BE2C (cell line): ENCODE data around the gene CD84.
"Not testable (repeated sequence)": the region's sequence is repeated elsewhere in the genome, so short reads cannot be mapped to it uniquely, and the experiment has no call there.

Experiments used
- DNase-seq: peaks from one replicate; pipeline ENCODE4 v3.0.0-alpha.2; 2020
- H3K27me3 ChIP-seq: fragments of 250-450 bp; sonication (Bioruptor Pico); 2 replicates; pipeline ENCODE4 v1.5.1; 2020; ENCODE audit warnings: mild to moderate bottlenecking
- H3K36me3 ChIP-seq: fragments of 250-450 bp; sonication (Bioruptor Pico); 2 replicates; pipeline ENCODE4 v1.5.1; 2020; ENCODE audit warnings: mild to moderate bottlenecking
- H3K4me1 ChIP-seq: fragments of 250-450 bp; sonication (Bioruptor Pico); 2 replicates; pipeline ENCODE4 v1.5.1; 2020
- H3K4me3 ChIP-seq: 2 replicates; pipeline ENCODE4 v1.5.1; 2011; ENCODE audit warnings: low read depth, low read length
- H3K9me3 ChIP-seq: fragments of 250-450 bp; sonication (Bioruptor Pico); 2 replicates; pipeline ENCODE4 v1.5.1; 2020
- TF ChIP-seq, protein P1 (sequence below): IDR thresholded peaks from 2 replicates; pipeline ENCODE4 v1.5.1; 2012; ENCODE audit warnings: mild to moderate bottlenecking, low read depth, low read length

CD84 gene

DNA sequence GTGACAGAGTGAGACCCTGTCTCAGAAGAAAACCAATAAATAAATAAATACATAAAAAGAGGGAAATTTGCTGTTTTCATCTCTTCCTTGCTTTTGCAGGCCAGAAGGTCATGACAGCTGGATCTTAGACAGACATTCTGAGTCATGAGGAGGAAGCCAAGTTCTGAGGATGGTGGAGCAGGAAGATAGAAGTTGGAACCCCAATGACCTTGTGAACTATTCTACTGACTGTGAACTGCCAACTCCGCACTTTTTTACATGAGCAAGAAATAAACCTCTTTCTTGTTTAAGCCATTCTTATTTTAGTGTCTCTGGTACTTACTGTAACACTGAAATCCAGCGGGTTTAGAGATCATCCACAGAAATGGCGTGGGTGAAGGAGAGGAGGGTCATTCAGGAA, 8.5 kb downstream of the CD84 start:
- TF ChIP-seq, protein P1, sequence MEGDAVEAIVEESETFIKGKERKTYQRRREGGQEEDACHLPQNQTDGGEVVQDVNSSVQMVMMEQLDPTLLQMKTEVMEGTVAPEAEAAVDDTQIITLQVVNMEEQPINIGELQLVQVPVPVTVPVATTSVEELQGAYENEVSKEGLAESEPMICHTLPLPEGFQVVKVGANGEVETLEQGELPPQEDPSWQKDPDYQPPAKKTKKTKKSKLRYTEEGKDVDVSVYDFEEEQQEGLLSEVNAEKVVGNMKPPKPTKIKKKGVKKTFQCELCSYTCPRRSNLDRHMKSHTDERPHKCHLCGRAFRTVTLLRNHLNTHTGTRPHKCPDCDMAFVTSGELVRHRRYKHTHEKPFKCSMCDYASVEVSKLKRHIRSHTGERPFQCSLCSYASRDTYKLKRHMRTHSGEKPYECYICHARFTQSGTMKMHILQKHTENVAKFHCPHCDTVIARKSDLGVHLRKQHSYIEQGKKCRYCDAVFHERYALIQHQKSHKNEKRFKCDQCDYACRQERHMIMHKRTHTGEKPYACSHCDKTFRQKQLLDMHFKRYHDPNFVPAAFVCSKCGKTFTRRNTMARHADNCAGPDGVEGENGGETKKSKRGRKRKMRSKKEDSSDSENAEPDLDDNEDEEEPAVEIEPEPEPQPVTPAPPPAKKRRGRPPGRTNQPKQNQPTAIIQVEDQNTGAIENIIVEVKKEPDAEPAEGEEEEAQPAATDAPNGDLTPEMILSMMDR = no peak
- DNase-seq = no peak
- H3K4me3 ChIP-seq = no peak overlapping the region
- no peaks in the 10 kb centered on the region for H3K4me1 ChIP-seq
- no peaks in the 10 kb centered on the region for H3K27me3 ChIP-seq
- no peaks in the 10 kb centered on the region for H3K9me3 ChIP-seq
- H3K36me3 ChIP-seq = no peaks in the 10 kb centered on the region

DNA sequence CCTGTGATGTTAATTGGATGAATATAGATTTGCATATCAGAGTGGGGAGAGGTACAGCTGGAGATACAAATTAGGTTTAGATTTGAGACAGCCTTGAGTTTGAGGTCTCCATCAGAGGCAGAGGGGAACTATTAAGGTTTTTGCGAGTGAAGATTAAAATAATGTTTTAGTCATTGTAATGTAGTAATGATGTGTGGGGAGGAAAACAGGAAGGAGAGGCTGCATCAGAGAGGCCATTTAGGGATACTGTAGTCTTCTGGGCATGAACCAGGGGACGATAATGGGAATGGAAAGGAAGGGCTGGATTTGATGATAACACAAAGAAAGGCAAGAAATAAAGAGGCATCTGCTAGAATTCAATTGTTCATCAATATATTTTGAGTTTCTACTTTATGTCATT, 9.5 kb downstream of the CD84 start:
- Histone ChIP-seq H3K4me3 (no peak overlapping the region), H3K27me3 (no peaks in the 10 kb centered on the region), H3K9me3 (no peaks in the 10 kb centered on the region), H3K4me1 (no peaks in the 10 kb centered on the region), H3K36me3 (no peaks in the 10 kb centered on the region)
- DNase-seq = no peak
- TF ChIP-seq, protein P1 = no peak

DNA sequence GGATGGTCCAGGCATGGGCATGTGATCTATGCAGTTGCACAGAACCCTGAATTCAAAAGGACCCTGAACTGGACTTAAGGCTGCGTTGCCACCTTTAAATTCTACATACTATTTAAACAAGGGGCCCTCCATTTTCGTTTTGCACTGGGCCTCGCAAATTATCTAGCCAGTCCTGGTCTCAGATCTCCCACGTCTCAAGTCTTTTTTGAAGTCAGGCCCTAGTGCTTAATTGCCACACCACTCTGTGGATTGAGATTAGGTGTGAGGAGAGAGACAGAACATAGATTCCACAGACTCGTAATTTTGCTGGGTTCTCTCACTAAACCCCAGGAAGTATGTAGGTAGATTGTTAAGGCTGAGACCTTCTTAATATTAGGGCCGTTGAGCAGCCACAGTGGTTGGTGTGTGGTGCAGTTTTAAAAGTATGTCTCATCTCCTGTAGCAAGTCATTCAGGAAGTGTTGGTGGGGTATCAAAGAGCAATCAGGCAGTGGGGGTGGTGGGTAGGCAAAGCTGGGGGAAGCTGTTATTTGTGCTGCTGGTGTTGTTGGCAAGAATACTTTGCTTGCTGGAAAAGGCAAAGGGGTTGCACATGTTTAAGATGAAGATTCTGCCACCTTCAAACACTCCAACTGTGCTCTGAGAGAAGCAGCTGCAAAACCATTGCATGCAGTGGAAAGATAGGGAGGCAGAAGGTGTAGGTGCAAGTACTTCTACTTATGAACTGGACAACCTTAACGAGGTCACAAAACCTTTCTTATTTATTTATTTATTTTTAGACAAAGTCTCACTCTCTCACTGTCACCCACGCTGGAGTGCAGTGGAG, 11.2 kb downstream of the CD84 start:
- H3K4me3 ChIP-seq = no peak overlapping the region
- TF ChIP-seq, protein P1 = no peak
- H3K36me3 ChIP-seq = no peaks in the 10 kb centered on the region
- no peak for DNase-seq
- H3K4me1 ChIP-seq = no peaks in the 10 kb centered on the region
- H3K27me3 ChIP-seq = no peaks in the 10 kb centered on the region
- H3K9me3 ChIP-seq = no peaks in the 10 kb centered on the region

DNA sequence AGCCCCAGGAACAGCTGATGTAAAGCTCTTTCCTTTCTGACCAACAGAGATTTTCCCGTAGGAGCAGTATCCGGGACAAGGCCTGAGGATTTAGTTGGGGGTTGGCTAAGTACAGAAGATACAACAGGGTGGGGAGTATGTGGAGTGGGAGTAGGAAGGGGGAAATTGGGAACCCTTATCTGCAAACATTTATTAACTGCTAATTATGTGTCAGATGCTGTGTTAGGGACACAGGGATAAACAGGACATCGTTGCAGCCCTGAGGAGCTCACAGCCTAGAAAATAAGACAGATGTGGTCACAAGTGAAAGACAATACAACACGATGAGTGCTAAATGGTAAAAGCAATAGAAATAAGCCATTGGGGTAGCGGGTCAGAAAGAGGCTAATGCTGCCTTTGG, 12.0 kb downstream of the CD84 start:
- DNase-seq = no peak
- Histone ChIP-seq H3K4me3 (no peak overlapping the region), H3K4me1 (no peaks in the 10 kb centered on the region), H3K9me3 (no peaks in the 10 kb centered on the region), H3K27me3 (no peaks in the 10 kb centered on the region), H3K36me3 (no peaks in the 10 kb centered on the region)
- TF ChIP-seq, protein P1 = no peak

DNA sequence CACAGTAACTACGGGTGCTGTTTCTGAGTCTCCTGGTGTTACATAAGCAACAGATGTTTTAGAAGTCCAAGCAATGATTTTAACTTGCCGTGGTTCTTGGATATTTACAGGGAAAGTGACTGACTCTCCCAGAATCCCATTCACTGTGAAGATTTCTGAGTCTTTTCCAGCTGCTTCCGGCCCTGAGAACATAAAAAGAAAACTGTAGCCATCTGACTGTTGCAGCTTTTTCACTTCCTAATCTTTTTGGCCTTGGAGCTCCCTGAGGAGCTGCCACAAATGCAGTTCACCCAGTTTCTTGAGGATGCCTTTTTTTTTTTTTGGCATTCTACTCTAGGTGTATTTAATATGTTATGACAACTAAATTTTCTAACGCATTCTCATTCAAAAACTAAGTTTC, 13.7 kb downstream of the CD84 start:
- TF ChIP-seq, protein P1 = no peak
- DNase-seq = no peak
- no peaks in the 10 kb centered on the region for H3K36me3 ChIP-seq
- H3K4me3 ChIP-seq = no peak overlapping the region
- H3K27me3 ChIP-seq = no peaks in the 10 kb centered on the region
- no peaks in the 10 kb centered on the region for H3K4me1 ChIP-seq
- H3K9me3 ChIP-seq = no peaks in the 10 kb centered on the region

DNA sequence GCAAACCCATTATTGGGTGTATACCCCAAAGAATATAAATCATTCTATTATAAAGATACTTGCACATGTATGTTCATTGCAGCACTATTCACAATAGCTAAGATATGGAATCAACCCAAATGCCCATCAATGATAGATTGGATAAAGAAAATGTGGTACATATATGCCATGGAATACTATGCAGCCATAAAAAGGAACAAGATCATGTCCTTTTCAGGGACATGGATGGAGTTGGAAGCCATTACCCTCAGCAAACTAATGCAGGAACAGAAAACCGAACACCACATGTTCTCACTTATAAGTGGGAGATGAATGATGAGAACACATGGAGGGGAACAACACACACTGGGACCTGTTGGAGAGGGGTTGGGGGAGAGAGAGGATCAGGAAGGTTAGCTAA, 16.1 kb downstream of the CD84 start:
- not testable (repeated sequence) for H3K4me3 ChIP-seq, H3K27me3 ChIP-seq, DNase-seq, H3K36me3 ChIP-seq, H3K9me3 ChIP-seq, H3K4me1 ChIP-seq

DNA sequence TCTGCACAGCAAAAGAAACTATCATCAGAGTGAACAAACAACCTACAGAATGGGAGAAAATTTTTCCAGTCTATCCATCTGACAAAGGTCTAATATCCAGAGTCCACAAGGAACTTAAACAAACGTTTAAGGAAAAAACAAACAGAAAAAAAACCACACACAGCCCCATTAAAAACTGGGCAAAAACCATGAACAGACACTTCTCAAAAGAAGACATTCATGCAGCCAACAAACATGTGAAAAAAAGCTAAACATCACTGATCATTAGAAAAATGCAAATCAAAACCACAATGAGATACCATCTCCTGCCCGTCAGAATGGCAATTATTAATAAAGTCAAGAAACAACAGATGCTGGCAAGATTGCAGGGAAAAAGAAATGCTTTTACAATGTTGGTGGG, 16.6 kb downstream of the CD84 start:
- not testable (repeated sequence) for H3K36me3 ChIP-seq, H3K4me3 ChIP-seq, H3K4me1 ChIP-seq, DNase-seq, H3K27me3 ChIP-seq, H3K9me3 ChIP-seq
